ENCODE data around the gene ISCU. TPM values are rescaled to one million over a fixed set of nuclear protein-coding genes. Genes with fewer than 3 reads are reported as not detected.

ISCU gene
- total RNA-seq, 2 donors from 2014 or later = 93.7 to 97.5 TPM

DNA sequence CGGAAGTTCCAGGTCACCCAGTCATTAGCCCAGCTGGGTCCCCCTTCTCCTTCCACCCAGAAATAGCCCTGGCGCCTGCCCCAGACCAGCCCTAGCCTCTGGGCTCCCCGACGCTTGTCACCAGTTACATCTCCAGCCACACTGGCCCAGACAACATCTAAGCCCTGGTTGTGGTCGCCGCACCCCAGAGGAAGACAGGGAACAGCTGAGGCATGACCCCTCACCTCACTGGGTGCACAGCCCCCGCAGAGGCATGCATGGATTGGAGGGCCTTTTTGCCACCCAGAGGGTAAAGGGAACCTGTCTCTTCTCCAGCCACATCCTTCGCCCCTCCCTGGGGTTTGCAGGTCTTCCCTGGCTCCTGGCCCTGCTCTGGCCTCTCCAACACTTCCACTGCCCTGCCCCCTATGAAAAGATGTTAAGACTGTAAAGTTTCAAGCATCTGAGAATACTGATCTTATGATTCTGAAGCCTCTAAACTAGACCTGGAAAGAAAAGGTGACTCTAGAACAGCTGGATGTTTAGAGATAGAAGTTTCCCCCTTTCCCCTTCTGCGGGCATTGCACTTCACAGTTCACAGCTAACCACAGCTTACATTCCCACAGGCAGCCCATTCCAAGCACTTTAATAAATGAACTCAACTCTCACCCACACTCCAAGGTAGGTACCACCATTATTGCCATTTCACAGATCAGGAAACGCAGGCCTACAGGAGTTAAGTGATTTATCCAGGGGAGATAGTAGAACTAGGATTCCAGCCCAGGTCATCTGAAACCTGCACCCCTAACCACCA, 20.8 kb downstream of the ISCU start:
- Histone ChIP-seq H3K9me3 (no peaks in the 10 kb centered on the region), H3K27ac (no peak overlapping the region), H3K27me3 (no peaks in the 10 kb centered on the region), H3K4me3 (no peak overlapping the region), H3K36me3 (no peaks in the 10 kb centered on the region), H3K4me1 (no peaks in the 10 kb centered on the region), H3K9ac (ENCODE audit: low read depth in 2 of 2, low read length in 2 of 2) (no peak overlapping the region)
- TF ChIP-seq, protein P1, sequence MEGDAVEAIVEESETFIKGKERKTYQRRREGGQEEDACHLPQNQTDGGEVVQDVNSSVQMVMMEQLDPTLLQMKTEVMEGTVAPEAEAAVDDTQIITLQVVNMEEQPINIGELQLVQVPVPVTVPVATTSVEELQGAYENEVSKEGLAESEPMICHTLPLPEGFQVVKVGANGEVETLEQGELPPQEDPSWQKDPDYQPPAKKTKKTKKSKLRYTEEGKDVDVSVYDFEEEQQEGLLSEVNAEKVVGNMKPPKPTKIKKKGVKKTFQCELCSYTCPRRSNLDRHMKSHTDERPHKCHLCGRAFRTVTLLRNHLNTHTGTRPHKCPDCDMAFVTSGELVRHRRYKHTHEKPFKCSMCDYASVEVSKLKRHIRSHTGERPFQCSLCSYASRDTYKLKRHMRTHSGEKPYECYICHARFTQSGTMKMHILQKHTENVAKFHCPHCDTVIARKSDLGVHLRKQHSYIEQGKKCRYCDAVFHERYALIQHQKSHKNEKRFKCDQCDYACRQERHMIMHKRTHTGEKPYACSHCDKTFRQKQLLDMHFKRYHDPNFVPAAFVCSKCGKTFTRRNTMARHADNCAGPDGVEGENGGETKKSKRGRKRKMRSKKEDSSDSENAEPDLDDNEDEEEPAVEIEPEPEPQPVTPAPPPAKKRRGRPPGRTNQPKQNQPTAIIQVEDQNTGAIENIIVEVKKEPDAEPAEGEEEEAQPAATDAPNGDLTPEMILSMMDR (IDR thresholded peaks at IDR 0.05) = no peak
- intact Hi-C loops (cut with DNase I) = no loop called here
- DNase-seq = no peak

DNA sequence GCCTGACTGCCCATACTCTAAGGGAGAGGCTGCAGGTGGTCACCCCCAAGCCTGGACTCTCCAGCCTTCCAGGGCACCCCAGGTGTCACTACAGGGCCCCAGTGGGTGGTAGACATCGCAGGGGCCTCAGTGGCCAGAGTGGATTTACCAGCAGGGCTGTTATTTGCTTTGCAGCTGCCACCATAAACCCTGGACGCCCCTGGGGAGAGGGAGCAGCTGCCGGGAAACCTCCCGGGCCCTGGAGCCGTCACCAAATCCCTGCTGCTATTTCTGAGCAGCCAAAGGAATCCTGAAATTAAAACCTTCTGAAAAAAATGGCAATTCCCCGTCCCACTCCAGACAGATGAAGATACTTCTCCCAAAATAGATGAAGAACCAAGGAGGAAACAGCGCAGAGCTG, 21.6 kb downstream of the ISCU start:
- Histone ChIP-seq H3K4me3 (no peak overlapping the region), H3K27ac (no peak overlapping the region), H3K27me3 (no peaks in the 10 kb centered on the region), H3K4me1 (no peaks in the 10 kb centered on the region), H3K36me3 (no peaks in the 10 kb centered on the region), H3K9ac (ENCODE audit: low read depth in 2 of 2, low read length in 2 of 2) (no peak overlapping the region), H3K9me3 (no peaks in the 10 kb centered on the region)
- TF ChIP-seq, protein P1 (IDR thresholded peaks at IDR 0.05) = no peak
- no peak for DNase-seq
- intact Hi-C loops (cut with DNase I) = no loop called here

DNA sequence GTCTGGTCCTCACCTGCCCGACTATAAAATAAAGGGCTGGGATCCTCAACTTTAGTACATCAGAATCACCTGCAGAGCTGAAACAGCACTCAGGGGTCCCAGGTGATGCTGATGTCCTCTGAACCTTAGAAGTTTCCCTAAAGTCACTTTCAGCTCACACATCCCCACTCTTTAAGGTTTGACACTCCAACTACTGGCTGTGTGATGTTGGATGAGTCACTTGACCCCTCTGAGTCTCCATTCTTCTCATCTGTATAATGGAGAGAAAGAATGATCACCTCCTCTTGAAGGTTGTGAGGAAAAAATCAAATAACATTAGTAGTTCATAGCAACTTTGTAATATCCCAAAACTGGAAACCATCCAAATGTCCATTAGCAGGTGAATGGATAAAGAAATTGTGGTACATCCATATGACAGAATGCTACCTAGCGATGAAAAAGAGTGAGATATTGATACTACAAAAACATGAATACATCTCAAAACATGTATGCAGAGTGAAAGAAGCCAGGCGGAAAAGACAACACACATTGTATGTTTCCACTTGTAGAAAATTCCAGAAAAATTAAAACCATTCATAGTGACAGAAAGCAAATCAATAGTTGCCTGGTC, 22.2 kb downstream of the ISCU start:
- H3K36me3 ChIP-seq = no peaks in the 10 kb centered on the region
- no peaks in the 10 kb centered on the region for H3K27me3 ChIP-seq
- intact Hi-C loops (cut with DNase I) = no loop called here
- DNase-seq = no peak
- H3K9me3 ChIP-seq = no peaks in the 10 kb centered on the region
- H3K4me3 ChIP-seq = no peak overlapping the region
- TF ChIP-seq, protein P1 (IDR thresholded peaks at IDR 0.05) = no peak
- H3K9ac ChIP-seq (ENCODE audit: low read depth in 2 of 2, low read length in 2 of 2) = no peak overlapping the region
- H3K4me1 ChIP-seq = no peaks in the 10 kb centered on the region
- H3K27ac ChIP-seq = no peak overlapping the region

DNA sequence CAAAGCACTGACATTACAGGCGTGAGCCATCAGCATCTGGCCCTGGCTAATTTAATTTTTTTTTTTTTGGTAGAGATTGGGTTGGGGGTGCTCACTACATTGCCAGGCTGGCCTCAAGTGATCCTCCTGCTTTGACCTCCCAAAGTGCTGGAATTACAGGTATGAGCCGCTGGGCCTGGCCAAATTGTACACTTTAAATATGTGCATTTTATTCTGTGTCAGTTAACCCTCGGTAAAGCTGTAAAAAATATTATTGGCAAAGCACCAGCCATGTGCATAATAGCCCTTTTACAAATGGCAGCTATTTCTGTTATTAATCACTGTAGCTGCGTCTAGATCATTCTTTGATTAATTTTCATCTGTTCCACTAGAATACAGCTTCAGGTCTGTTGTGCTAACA, 23.5 kb downstream of the ISCU start:
- H3K27ac ChIP-seq = no peak overlapping the region
- DNase-seq = no peak
- H3K9ac ChIP-seq (ENCODE audit: low read depth in 2 of 2, low read length in 2 of 2) = no peak overlapping the region
- H3K36me3 ChIP-seq = no peaks in the 10 kb centered on the region
- no peak overlapping the region for H3K4me3 ChIP-seq
- H3K9me3 ChIP-seq = no peaks in the 10 kb centered on the region
- no peaks in the 10 kb centered on the region for H3K4me1 ChIP-seq
- H3K27me3 ChIP-seq = no peaks in the 10 kb centered on the region
- intact Hi-C loops (cut with DNase I) = no loop called here
- TF ChIP-seq, protein P1 (IDR thresholded peaks at IDR 0.05) = no peak

DNA sequence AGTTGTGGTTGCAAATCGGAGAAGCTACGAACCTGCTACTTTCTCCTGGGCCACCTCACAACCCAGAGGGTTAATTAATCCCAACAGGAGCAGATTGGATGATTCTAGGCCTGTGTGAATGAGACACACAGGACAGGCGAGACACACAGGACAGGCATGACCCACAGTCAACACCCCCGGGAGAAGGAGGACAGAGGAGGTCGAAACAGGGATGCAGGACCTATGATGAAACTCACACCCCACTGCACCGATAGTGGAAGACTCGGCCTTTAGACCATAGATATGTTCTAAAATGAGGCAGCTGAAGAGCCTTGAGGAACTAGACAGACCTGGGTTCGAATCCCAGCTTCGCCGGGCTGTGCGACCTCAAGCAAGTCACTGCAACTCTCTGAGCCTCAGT, 23.9 kb downstream of the ISCU start:
- Histone ChIP-seq H3K27ac (no peak overlapping the region), H3K9ac (ENCODE audit: low read depth in 2 of 2, low read length in 2 of 2) (no peak overlapping the region), H3K4me1 (no peaks in the 10 kb centered on the region), H3K4me3 (no peak overlapping the region), H3K27me3 (no peaks in the 10 kb centered on the region), H3K9me3 (no peaks in the 10 kb centered on the region), H3K36me3 (no peaks in the 10 kb centered on the region)
- TF ChIP-seq, protein P1 (IDR thresholded peaks at IDR 0.05) = no peak
- intact Hi-C loops (cut with DNase I) = no loop called here
- DNase-seq = no peak
